HEK293T (cell line): ENCODE measurements around the gene POLR2F.
"Not testable (repeated sequence)": the region's sequence is repeated elsewhere in the genome, so short reads cannot be mapped to it uniquely, and the experiment has no call there.

Experiments used
- CTCF ChIA-PET: fragments of 350-600 bp; formaldehyde crosslinking; extraction: SDS; loops from one replicate; lab custom pipeline; 2021; ENCODE audit warnings: antibody characterized with exemption, inconsistent platforms; lab: Yijun Ruan, JAX
- POLR2A ChIA-PET: fragments of 350-600 bp; formaldehyde crosslinking; extraction: SDS; loops from one replicate; lab custom pipeline; 2020; ENCODE audit warnings: antibody characterized with exemption, inconsistent platforms; lab: Yijun Ruan, JAX
- DNase-seq: peaks from one replicate; pipeline ENCODE4 v3.0.0; 2012; ENCODE audit warnings: mixed read lengths; ENCODE audit errors: extremely low spot score
- ARNT ChIP-seq: fragments of 450-650 bp; IDR thresholded peaks from 2 replicates; pipeline ENCODE4 v1.6.1; 2017; ENCODE audit warnings: mild to moderate bottlenecking
- BHLHE40 ChIP-seq: fragments of 450-650 bp; IDR thresholded peaks from 2 replicates; pipeline ENCODE4 v1.6.1; 2016; ENCODE audit warnings: mild to moderate bottlenecking, moderate library complexity, borderline replicate concordance
- CTBP1 ChIP-seq: fragments of 450-650 bp; IDR thresholded peaks from 2 replicates; pipeline ENCODE4 v1.6.1; 2016; ENCODE audit warnings: borderline replicate concordance
- ELF4 ChIP-seq: fragments of 450-650 bp; IDR thresholded peaks from 2 replicates; pipeline ENCODE4 v1.6.1; 2017; ENCODE audit warnings: antibody characterized with exemption
- FOXA1 ChIP-seq: fragments of 450-650 bp; IDR thresholded peaks from 2 replicates; pipeline ENCODE4 v1.6.1; 2016; ENCODE audit warnings: mild to moderate bottlenecking
- FOXK2 ChIP-seq: fragments of 450-650 bp; IDR thresholded peaks from 2 replicates; pipeline ENCODE4 v1.6.1; 2016; ENCODE audit warnings: mild to moderate bottlenecking
- FOXM1 ChIP-seq: fragments of 450-650 bp; IDR thresholded peaks from 2 replicates; pipeline ENCODE4 v1.6.1; 2017; ENCODE audit warnings: mild to moderate bottlenecking, borderline replicate concordance
- HDGF ChIP-seq: fragments of 450-650 bp; IDR thresholded peaks from 2 replicates; pipeline ENCODE4 v1.6.1; 2017; ENCODE audit warnings: antibody characterized with exemption, borderline replicate concordance
- L3MBTL2 ChIP-seq: fragments of 450-650 bp; conservative IDR thresholded peaks from 2 replicates; pipeline ENCODE4 v1.6.1; 2016; ENCODE audit warnings: mild to moderate bottlenecking
- LEF1 ChIP-seq: fragments of 450-650 bp; IDR thresholded peaks from 2 replicates; pipeline ENCODE4 v1.6.1; 2017; ENCODE audit warnings: mild to moderate bottlenecking, borderline replicate concordance
- NFRKB ChIP-seq: fragments of 450-650 bp; IDR thresholded peaks from 2 replicates; pipeline ENCODE4 v1.6.1; 2016; ENCODE audit warnings: mild to moderate bottlenecking, moderate library complexity
- SP1 ChIP-seq: fragments of 450-650 bp; IDR thresholded peaks from 2 replicates; pipeline ENCODE4 v1.6.1; 2017
- SUZ12 ChIP-seq: fragments of 450-650 bp; IDR thresholded peaks from 2 replicates; pipeline ENCODE4 v1.6.1; 2016; ENCODE audit warnings: mild to moderate bottlenecking
- TARDBP ChIP-seq: fragments of 450-650 bp; IDR thresholded peaks from 2 replicates; pipeline ENCODE4 v1.6.1; 2016
- ZNF384 ChIP-seq: fragments of 450-650 bp; IDR thresholded peaks from 2 replicates; pipeline ENCODE4 v1.6.1; 2016
- TF ChIP-seq, protein P1 (sequence below): fragments of 450-650 bp; IDR thresholded peaks from 2 replicates; pipeline ENCODE4 v1.6.1; 2016

POLR2F gene

GRCh38 chr22:37975153-37975552 lies 21.7 kb downstream of the POLR2F start:
- POLR2A ChIA-PET = no interaction called here
- TF ChIP-seq ARNT (no peak), HDGF (no peak), ELF4 (no peak), ZNF384 (no peak), FOXM1 (no peak), SUZ12 (no peak), LEF1 (no peak), FOXA1 (no peak), FOXK2 (no peak), L3MBTL2 (no peak)
- TF ChIP-seq, protein P1, sequence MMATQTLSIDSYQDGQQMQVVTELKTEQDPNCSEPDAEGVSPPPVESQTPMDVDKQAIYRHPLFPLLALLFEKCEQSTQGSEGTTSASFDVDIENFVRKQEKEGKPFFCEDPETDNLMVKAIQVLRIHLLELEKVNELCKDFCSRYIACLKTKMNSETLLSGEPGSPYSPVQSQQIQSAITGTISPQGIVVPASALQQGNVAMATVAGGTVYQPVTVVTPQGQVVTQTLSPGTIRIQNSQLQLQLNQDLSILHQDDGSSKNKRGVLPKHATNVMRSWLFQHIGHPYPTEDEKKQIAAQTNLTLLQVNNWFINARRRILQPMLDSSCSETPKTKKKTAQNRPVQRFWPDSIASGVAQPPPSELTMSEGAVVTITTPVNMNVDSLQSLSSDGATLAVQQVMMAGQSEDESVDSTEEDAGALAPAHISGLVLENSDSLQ = no peak
- CTCF ChIA-PET = no interaction called here
- no peak for DNase-seq

- POLR2A ChIA-PET, DNase-seq: not testable (repeated sequence)
- CTCF ChIA-PET = interaction anchor here (1.4 kb wide), 1 partner anchor 89 kb away, joined by 4 read pairs; no protein-coding TSS in a partner anchor
These were observed 22.5 kb downstream of the POLR2F start for GRCh38 chr22:37976022-37976421.

DNA sequence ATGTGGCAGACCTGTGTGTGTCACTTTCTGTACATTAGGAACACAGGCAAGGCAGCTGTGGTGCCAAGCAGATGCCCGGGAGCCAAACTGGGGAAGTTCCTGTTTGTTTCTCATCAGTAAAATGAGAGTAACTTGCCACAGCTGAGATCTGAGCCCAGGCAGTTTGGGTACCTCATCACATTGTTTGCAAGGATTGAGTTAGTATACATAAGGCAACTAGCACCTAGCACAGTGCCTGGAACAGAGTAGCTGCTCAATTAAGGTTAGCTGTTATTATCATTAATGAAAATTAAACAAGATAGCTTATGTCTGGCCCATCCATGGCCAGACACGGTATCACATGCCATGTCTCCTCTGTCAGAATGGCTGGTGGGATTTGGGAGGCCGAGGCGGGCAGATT lies 23.0 kb downstream of the POLR2F start:
- CTCF ChIA-PET = interaction anchor here (0.6 to 1.4 kb wide), 3 partner anchors 12 to 113 kb away, joined by 3 to 4 read pairs (median 4); no protein-coding TSS in a partner anchor
- DNase-seq = no peak
- POLR2A ChIA-PET = no interaction called here
- TF ChIP-seq ELF4 (no peak), ZNF384 (no peak), CTBP1 (no peak), NFRKB (no peak), LEF1 (no peak), BHLHE40 (no peak), FOXK2 (no peak), TARDBP (no peak), FOXA1 (no peak)

DNA sequence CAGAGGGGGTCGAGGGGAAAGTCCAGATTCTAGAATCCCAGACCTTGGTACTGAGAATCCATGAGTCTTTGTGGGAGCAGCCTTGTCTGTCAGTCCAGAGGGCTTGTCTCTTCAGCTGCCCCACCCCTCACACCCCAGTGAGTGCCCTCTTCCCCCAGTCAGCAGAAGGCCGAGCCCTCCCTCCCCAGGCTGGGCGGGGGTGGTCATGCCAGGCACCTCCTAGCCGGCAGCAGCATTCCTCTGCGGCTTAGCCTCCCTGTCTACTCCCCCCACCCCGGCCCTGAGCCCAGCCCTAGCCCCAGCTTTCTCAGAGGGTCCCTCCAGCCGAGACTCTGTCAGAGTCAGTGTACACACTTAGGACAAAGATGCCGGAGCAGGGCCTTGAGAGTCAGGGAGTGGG lies 26.3 kb downstream of the POLR2F start:
- TF ChIP-seq BHLHE40 (no peak), SP1 (no peak), ARNT (no peak), FOXM1 (no peak), HDGF (no peak), FOXA1 (no peak), L3MBTL2 (no peak), CTBP1 (no peak), TARDBP (no peak), SUZ12 (no peak), ZNF384 (no peak), FOXK2 (no peak), NFRKB (no peak)
- TF ChIP-seq, protein P1 = no peak
- ChIA-PET POLR2A (no interaction called here), CTCF (interaction anchor here (1.4 kb wide), 1 partner anchor 14 kb away, joined by 4 read pairs; no protein-coding TSS in a partner anchor)
- DNase-seq = no peak

DNA sequence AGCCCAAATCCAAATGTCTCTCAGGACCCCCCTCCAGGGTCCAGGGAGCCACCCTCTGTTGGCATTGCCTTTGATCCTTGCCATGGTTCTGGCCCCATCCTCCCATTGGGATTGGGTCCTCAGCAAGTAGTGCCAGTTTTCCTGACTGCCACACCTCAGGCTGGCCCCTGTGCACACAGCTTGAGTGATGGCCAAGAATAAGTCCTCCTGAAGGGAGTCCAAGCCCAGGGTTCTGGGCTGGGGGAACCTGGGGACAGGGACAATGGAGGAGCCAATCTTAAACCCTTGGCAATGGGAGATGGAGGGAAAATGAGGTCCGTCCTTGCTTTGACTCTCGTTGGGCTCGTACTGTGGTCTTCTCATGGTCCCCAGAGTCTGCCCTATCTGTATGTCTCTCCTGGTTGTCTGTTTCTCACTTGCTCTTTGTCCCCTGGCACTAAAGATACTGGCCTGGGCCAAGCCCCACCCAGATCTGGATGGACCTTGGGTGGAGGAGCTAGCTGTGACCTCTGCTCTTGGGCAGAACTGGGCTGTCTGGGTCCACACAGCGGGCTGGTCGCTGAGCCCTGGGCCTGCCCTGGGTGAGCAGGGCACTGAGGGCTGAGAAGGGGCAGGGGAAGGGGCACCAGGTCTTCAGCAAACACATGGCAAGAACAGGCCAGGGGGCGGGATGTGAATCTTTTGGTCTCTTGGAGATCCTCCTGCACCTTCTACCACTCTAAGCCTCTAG lies 27.9 kb downstream of the POLR2F start:
- DNase-seq = no peak
- CTCF ChIA-PET = no interaction called here

DNA sequence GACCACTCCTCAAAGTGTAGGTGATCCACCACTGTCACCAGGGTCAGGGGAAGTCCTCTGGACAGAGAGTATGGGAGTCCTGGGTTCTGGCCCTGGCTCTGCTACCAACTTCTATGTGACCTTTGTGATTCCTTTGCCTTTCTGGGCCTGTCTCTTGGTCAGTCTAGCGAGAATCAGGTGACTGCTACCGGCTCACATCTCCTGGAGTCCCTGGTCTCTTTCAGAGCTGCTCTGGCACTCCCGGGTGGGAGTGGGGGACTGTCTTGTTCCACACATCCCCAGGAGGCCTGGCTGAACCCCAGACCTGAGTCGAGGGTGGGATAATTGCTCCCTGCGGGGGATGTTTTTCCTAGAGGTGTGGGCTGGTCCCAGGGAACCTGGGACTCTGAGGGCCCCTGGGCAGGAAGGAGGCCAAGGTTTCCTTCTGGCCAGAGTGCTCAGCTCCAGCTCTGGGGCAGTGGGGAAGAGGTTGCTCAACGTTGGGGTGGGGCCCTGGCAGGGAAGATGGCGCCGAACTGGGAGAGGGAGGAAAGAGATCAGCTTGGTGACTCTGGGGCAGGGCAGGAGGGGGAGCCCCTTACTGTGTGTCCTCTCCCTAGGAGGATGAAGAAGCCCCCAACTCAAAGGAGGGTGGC lies 28.8 kb downstream of the POLR2F start:
- DNase-seq = no peak
- TF ChIP-seq LEF1 (no peak), FOXA1 (no peak), CTBP1 (no peak), FOXK2 (no peak)
- CTCF ChIA-PET = interaction anchor here (1.4 kb wide), 1 partner anchor 24 kb away, joined by 3 read pairs; no protein-coding TSS in a partner anchor
- POLR2A ChIA-PET = no interaction called here

More for the DNA sequence above, 27.9 kb downstream of the POLR2F start:
- POLR2A ChIA-PET = no interaction called here
- TF ChIP-seq L3MBTL2 (no peak), LEF1 (no peak), ARNT (no peak), CTBP1 (no peak), SUZ12 (no peak), ZNF384 (no peak), TARDBP (no peak), NFRKB (no peak), FOXM1 (no peak), FOXK2 (no peak), SP1 (no peak), HDGF (no peak), ELF4 (no peak), BHLHE40 (no peak), FOXA1 (no peak)
- TF ChIP-seq, protein P1 = no peak
